Skin of body (tissue), 2 donors: ENCODE measurements around the gene MMGT1. TPM values are rescaled to one million over a fixed set of nuclear protein-coding genes. Genes with fewer than 3 reads are reported as not detected.
"Not testable (repeated sequence)": the region's sequence is repeated elsewhere in the genome, so short reads cannot be mapped to it uniquely, and the experiment has no call there.

Source experiments
- DNase-seq: peaks from one replicate; lab custom pipeline; 2025; lab: John Stamatoyannopoulos, UW
- total RNA-seq: library from RNA; depleted of rRNA; stranded (reverse); fragments of >200 nt; gene quantifications from one replicate; pipeline ENCODE4 v1.2.3, GENCODE V29; 2014

MMGT1 gene
- total RNA-seq, 1 donor from 2014 or later, result 13.2 TPM

- DNase-seq, result no peak
Measured at GRCh38 chrX:135923353-135923752, 50.4 kb downstream of the MMGT1 start.

GRCh38 chrX:135920516-135920915 lies 53.3 kb downstream of the MMGT1 start:
- not testable (repeated sequence) for DNase-seq

DNA sequence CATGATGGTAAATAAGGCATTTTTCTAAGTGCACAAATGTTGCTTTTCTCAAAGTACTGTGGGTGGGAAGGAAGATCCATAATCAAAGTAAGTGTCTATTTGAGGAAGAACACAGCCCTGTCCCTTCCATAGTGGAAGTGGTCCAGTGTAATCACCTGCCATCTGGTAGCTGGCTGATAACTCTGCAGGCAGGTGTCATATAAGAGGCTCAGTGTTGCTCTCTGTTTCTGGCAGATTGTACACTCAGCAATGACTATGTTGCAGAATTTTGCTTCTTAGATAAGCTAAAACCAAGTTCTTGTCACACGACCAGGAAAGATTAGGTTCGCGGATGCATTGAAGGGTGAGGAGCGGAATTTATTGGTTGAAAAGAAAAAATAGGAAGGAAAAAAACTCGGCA lies 59.4 kb downstream of the MMGT1 start:
- no peak for DNase-seq

Other genes with a start within 250 kb of the MMGT1 start
- not detected for gene CT45A3, start 205.8 kb downstream of the MMGT1 start, total RNA-seq
- gene CT45A5, start 188.5 kb downstream of the MMGT1 start, total RNA-seq, result not detected
- gene CT45A6, start 171.2 kb downstream of the MMGT1 start, total RNA-seq, result not detected
- gene CT45A2, start 154.0 kb downstream of the MMGT1 start, total RNA-seq, result not detected
- not detected for gene CT45A7, start 136.7 kb downstream of the MMGT1 start, total RNA-seq
- gene CT45A8, start 119.5 kb downstream of the MMGT1 start, total RNA-seq, result not detected
- not detected for gene CT45A9, start 102.2 kb downstream of the MMGT1 start, total RNA-seq
- not detected for gene CT45A10, start 80.5 kb downstream of the MMGT1 start, total RNA-seq
- gene SAGE1, start 80.3 kb downstream of the MMGT1 start, total RNA-seq, result not detected
- 15.9 TPM for gene SLC9A6, start 11.4 kb upstream of the MMGT1 start, total RNA-seq
- gene FHL1, start 173.5 kb upstream of the MMGT1 start, total RNA-seq, result 286 TPM